HG03060 (cell line): Measurements from ENCODE around the gene TOGARAM2.

Experiments
- ATAC-seq: cut with Tn5 transposase; IDR thresholded peaks from one replicate; pipeline ENCODE4 v1.9.1; 2021; ENCODE audit warnings: low read depth, moderate number of reproducible peaks; ENCODE audit not compliant: unreplicated experiment

Gene TOGARAM2

GRCh38 chr2:29051730-29052129 is 70.6 kb downstream of the TOGARAM2 start:
- no peak for ATAC-seq

- no peak for ATAC-seq
Measured at GRCh38 chr2:29052807-29053206, 71.7 kb downstream of the TOGARAM2 start.

- no peak for ATAC-seq
Measured at GRCh38 chr2:29053223-29053622, 72.1 kb downstream of the TOGARAM2 start.

- ATAC-seq = no peak
Measured at GRCh38 chr2:29053670-29054400, 72.7 kb downstream of the TOGARAM2 start.

GRCh38 chr2:29054430-29054829 is 73.3 kb downstream of the TOGARAM2 start:
- ATAC-seq = no peak

GRCh38 chr2:29055601-29056000 is 74.5 kb downstream of the TOGARAM2 start:
- ATAC-seq = no peak

- no peak for ATAC-seq
Measured at GRCh38 chr2:29056452-29056851, 75.4 kb downstream of the TOGARAM2 start.

- ATAC-seq = no peak
Measured at GRCh38 chr2:29057006-29057405, 75.9 kb downstream of the TOGARAM2 start.

- no peak for ATAC-seq
Measured at GRCh38 chr2:29059624-29060023, 78.5 kb downstream of the TOGARAM2 start.

- no peak for ATAC-seq
Measured at GRCh38 chr2:29060441-29060840, 79.3 kb downstream of the TOGARAM2 start.

- ATAC-seq = no peak
Measured at GRCh38 chr2:29061176-29061575, 80.1 kb downstream of the TOGARAM2 start.

- no peak for ATAC-seq
Measured at GRCh38 chr2:29061616-29062015, 80.5 kb downstream of the TOGARAM2 start.

- no peak for ATAC-seq
Measured at GRCh38 chr2:29062371-29062770, 81.3 kb downstream of the TOGARAM2 start.

GRCh38 chr2:29063056-29063455 is 82.0 kb downstream of the TOGARAM2 start:
- ATAC-seq = no peak

GRCh38 chr2:29063646-29064345 is 82.7 kb downstream of the TOGARAM2 start:
- ATAC-seq = no peak

- ATAC-seq = no peak
Measured at GRCh38 chr2:29064346-29064715, 83.2 kb downstream of the TOGARAM2 start.

GRCh38 chr2:29064746-29065067 is 83.6 kb downstream of the TOGARAM2 start:
- ATAC-seq = no peak

- no peak for ATAC-seq
Measured at GRCh38 chr2:29065068-29065811, 84.1 kb downstream of the TOGARAM2 start.

GRCh38 chr2:29066271-29066860 is 85.3 kb downstream of the TOGARAM2 start:
- ATAC-seq = no peak

GRCh38 chr2:29066997-29067605 is 86.0 kb downstream of the TOGARAM2 start:
- no peak for ATAC-seq

- ATAC-seq = no peak
Measured at GRCh38 chr2:29068513-29068912, 87.4 kb downstream of the TOGARAM2 start.
